NCI-H510A (cell line): ENCODE results near the gene NNAT.

Source experiments
- DNase-seq: peaks from one replicate; lab custom pipeline; 2025; lab: John Stamatoyannopoulos, UW

NNAT gene

GRCh38 chr20:37523911-37524700 is 3.1 kb downstream of the NNAT start:
- DNase-seq = peak; percentile 83

- peak; percentile 65 for DNase-seq
Observed at GRCh38 chr20:37524859-37525708, 4.0 kb downstream of the NNAT start.

- no peak for DNase-seq
Observed at GRCh38 chr20:37525810-37526209, 4.8 kb downstream of the NNAT start.

- peak; percentile 7 for DNase-seq
Observed at GRCh38 chr20:37526238-37526838, 5.3 kb downstream of the NNAT start.

- no peak for DNase-seq
Observed at GRCh38 chr20:37526839-37527637, 6.0 kb downstream of the NNAT start.

- peak; percentile 86 for DNase-seq
Observed at GRCh38 chr20:37527638-37528445, 6.8 kb downstream of the NNAT start, which contains the start of gene BLCAP. BLCAP (minus strand) TSS chr20:37527876; CDS start chr20:37519174, 8,702 bp downstream.

GRCh38 chr20:37528446-37529213 is 7.6 kb downstream of the NNAT start:
- DNase-seq = no peak

GRCh38 chr20:37529214-37529967 is 8.3 kb downstream of the NNAT start:
- no peak for DNase-seq

- no peak for DNase-seq
Observed at GRCh38 chr20:37529968-37530600, 9.0 kb downstream of the NNAT start.

- no peak for DNase-seq
Observed at GRCh38 chr20:37530696-37531095, 9.6 kb downstream of the NNAT start.

GRCh38 chr20:37531856-37532255 is 10.8 kb downstream of the NNAT start:
- no peak for DNase-seq

GRCh38 chr20:37533154-37533715 is 12.2 kb downstream of the NNAT start:
- no peak for DNase-seq

- DNase-seq = peak; percentile 16
Observed at GRCh38 chr20:37534401-37535157, 13.5 kb downstream of the NNAT start.

GRCh38 chr20:37535443-37536132 is 14.5 kb downstream of the NNAT start:
- DNase-seq = no peak

GRCh38 chr20:37537505-37537904 is 16.5 kb downstream of the NNAT start:
- no peak for DNase-seq

- DNase-seq = no peak
Observed at GRCh38 chr20:37538003-37538402, 17.0 kb downstream of the NNAT start.

- no peak for DNase-seq
Observed at GRCh38 chr20:37539424-37539823, 18.4 kb downstream of the NNAT start.
